Activated CD4-positive, alpha-beta T cell treated with anti-CD3 and anti-CD28 coated beads, Interleukin-2, amount 10 ng/mL, durations not matched to agents 7 days and 5 days (primary cell): Measurements from ENCODE around the gene DCLK2. TPM values are rescaled to one million over a fixed set of nuclear protein-coding genes. Genes with fewer than 3 reads are reported as not detected.
"Not testable (repeated sequence)": the region's sequence is repeated elsewhere in the genome, so short reads cannot be mapped to it uniquely, and the experiment has no call there.

Experiments used
- CTCF ChIA-PET: fragments of 350-600 bp; sonication (Branson Sonifier 250); formaldehyde crosslinking; loops from one replicate; lab custom pipeline; 2021; ENCODE audit warnings: antibody characterized with exemption; lab: Charles Lee
- POLR2A ChIA-PET: fragments of 350-600 bp; sonication (Branson Sonifier 250); formaldehyde crosslinking; loops from one replicate; lab custom pipeline; 2021; ENCODE audit warnings: antibody characterized with exemption; lab: Charles Lee
- DNase-seq: peaks from one replicate; pipeline ENCODE4 v3.0.0-alpha.2; 2020
- H3K27ac Mint-ChIP-seq: one replicate; pipeline ENCODE4 v1.8.0; 2021; ENCODE audit warnings: mild to moderate bottlenecking, moderate library complexity, mixed read lengths
- H3K27me3 Mint-ChIP-seq: one replicate; pipeline ENCODE4 v1.8.0; 2021; ENCODE audit warnings: mixed read lengths
- H3K36me3 Mint-ChIP-seq: one replicate; pipeline ENCODE4 v1.8.0; 2021; ENCODE audit warnings: low read depth, mixed read lengths
- H3K4me1 Mint-ChIP-seq: one replicate; pipeline ENCODE4 v1.8.0; 2021; ENCODE audit warnings: mixed read lengths
- H3K4me3 Mint-ChIP-seq: one replicate; pipeline ENCODE4 v1.8.0; 2021; ENCODE audit warnings: mild to moderate bottlenecking, moderate library complexity, mixed read lengths
- H3K9me3 Mint-ChIP-seq: one replicate; pipeline ENCODE4 v1.8.0; 2021; ENCODE audit warnings: mixed read lengths
- total RNA-seq, 2 experiments: library from RNA; stranded (reverse); gene quantifications; one replicate each; pipeline ENCODE4 v1.2.3, GENCODE V29; 2021

The DCLK2 gene
- total RNA-seq, 2 experiments from 2014 or later, result not detected

DNA sequence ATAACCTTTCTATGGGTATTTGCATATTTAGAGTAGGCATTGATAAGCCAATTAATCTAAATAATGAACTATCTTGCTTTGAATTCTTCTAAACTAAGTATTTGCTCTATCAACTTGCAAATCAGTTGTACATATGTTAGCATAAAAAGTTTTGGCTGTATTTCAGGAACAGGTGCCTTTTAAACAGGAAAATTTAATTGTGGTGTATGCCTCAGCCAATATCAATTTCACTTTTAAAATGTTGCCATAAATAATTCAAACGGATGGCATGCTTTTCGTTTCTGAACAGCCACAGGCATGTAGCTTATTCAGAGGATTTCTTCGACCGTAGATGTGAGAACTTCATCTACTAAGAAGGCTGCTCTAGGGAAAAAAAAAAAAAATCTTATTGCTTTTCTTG lies 99.9 kb downstream of the DCLK2 start:
- no peaks in the 10 kb centered on the region for H3K9me3 Mint-ChIP-seq
- H3K36me3 Mint-ChIP-seq, result no peaks in the 10 kb centered on the region
- H3K27ac Mint-ChIP-seq, result no peak overlapping the region
- no peak overlapping the region for H3K4me3 Mint-ChIP-seq
- no peak for DNase-seq
- H3K4me1 Mint-ChIP-seq, result no peaks in the 10 kb centered on the region
- ChIA-PET POLR2A (no interaction called here), CTCF (no interaction called here)
- peaks cover 6% of the 10 kb centered on the region for H3K27me3 Mint-ChIP-seq

DNA sequence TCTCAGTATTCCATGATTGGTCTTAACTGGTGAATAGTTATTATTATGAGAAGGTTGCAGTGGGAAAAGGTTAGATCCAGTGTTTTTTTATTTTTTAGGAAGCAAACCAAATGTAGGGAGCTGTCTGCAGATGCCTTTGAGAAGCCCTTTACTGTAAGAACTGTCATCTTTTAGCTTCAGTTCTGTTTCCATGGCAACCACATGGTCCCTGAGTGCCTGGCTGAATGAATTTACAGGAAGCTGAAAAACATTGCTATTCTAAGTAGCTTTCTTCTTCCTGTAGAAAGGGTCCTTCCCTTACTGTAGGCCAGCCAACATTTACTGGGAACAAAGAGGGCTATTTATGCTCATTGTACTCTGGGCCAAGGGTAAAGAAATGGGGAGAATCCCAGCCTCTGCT lies 103.3 kb downstream of the DCLK2 start:
- CTCF ChIA-PET, result interaction anchor here (0.6 kb wide), 1 partner anchor 199 kb away, joined by 4 read pairs; no protein-coding TSS in a partner anchor
- H3K4me3 Mint-ChIP-seq, result no peak overlapping the region

DNA sequence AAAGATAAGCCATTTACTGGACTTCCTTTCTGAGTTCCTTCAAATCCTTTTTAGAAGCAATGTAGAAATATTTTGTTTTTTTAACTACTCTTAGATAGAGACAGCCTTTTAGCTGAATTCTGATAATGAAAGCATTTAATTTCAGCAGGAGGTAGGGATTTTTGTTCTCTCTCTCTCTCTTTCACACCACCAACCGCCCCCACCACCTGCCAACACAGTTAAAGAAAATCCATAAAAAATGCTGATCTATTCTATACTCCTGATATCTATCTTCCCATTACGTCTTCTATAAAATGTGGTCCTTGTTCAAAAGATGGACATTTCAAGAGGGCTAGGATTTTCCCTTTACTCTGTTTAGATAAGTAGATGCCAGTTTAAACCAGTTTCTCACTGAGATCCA lies 104.5 kb downstream of the DCLK2 start:
- peaks cover 3% of the 10 kb centered on the region for H3K9me3 Mint-ChIP-seq
- no peak overlapping the region for H3K4me3 Mint-ChIP-seq
- no peaks in the 10 kb centered on the region for H3K4me1 Mint-ChIP-seq
- ChIA-PET CTCF (interaction anchor here (1.1 kb wide), 1 partner anchor 19 kb away, joined by 3 read pairs; no protein-coding TSS in a partner anchor), POLR2A (no interaction called here)
- H3K27ac Mint-ChIP-seq, result no peak overlapping the region
- no peaks in the 10 kb centered on the region for H3K36me3 Mint-ChIP-seq
- H3K27me3 Mint-ChIP-seq, result peaks cover 7% of the 10 kb centered on the region
- DNase-seq, result no peak

More for the DNA sequence above, 103.3 kb downstream of the DCLK2 start:
- H3K36me3 Mint-ChIP-seq, result no peaks in the 10 kb centered on the region
- peaks cover 9% of the 10 kb centered on the region for H3K27me3 Mint-ChIP-seq
- H3K27ac Mint-ChIP-seq, result no peak overlapping the region
- DNase-seq, result no peak
- no peaks in the 10 kb centered on the region for H3K4me1 Mint-ChIP-seq
- POLR2A ChIA-PET, result no interaction called here
- peaks cover 3% of the 10 kb centered on the region for H3K9me3 Mint-ChIP-seq

- H3K9me3 Mint-ChIP-seq, H3K36me3 Mint-ChIP-seq, H3K27ac Mint-ChIP-seq, H3K27me3 Mint-ChIP-seq, POLR2A ChIA-PET, H3K4me1 Mint-ChIP-seq, DNase-seq, H3K4me3 Mint-ChIP-seq: not testable (repeated sequence)
- CTCF ChIA-PET, result interaction anchor here (0.7 kb wide), 1 partner anchor 268 kb away, joined by 4 read pairs; no protein-coding TSS in a partner anchor
Measured at GRCh38 chr4:150185033-150185432, 106.8 kb downstream of the DCLK2 start.

- Mint-ChIP-seq H3K4me1 (no peaks in the 10 kb centered on the region), H3K27me3 (no peaks in the 10 kb centered on the region), H3K27ac (no peak overlapping the region), H3K9me3 (no peaks in the 10 kb centered on the region), H3K36me3 (no peaks in the 10 kb centered on the region), H3K4me3 (no peak overlapping the region)
- CTCF ChIA-PET, result no interaction called here
- POLR2A ChIA-PET, result no interaction called here
- DNase-seq, result no peak
Measured at GRCh38 chr4:150192986-150193385, 114.7 kb downstream of the DCLK2 start.

- H3K4me3 Mint-ChIP-seq, POLR2A ChIA-PET, H3K9me3 Mint-ChIP-seq, CTCF ChIA-PET, H3K36me3 Mint-ChIP-seq, H3K27ac Mint-ChIP-seq, DNase-seq, H3K27me3 Mint-ChIP-seq, H3K4me1 Mint-ChIP-seq: not testable (repeated sequence)
Measured at GRCh38 chr4:150197256-150197655, 119.0 kb downstream of the DCLK2 start.

DNA sequence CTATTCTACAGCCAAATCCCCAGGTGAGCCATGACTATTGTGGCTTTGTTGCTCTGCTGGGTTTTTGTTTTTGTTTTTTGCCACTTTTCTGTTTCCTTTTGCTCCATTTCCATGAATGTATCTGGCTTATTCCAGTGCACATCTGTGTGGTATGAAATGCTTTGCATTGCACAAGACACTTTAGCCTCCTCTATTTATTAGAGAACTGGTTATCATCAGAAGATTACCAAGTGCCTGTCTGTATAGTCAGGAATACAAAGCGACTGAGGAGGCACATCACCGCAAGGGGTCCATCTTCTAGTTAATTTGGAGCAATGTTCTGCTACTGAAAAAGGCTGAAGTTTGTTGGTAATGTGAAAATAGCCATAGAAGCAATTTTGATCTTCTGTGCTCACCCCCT lies 120.8 kb downstream of the DCLK2 start:
- H3K4me1 Mint-ChIP-seq, result no peaks in the 10 kb centered on the region
- no peak overlapping the region for H3K4me3 Mint-ChIP-seq
- peaks cover 9% of the 10 kb centered on the region for H3K27me3 Mint-ChIP-seq
- ChIA-PET POLR2A (no interaction called here), CTCF (no interaction called here)
- H3K9me3 Mint-ChIP-seq, result no peaks in the 10 kb centered on the region
- no peaks in the 10 kb centered on the region for H3K36me3 Mint-ChIP-seq
- H3K27ac Mint-ChIP-seq, result no peak overlapping the region
- DNase-seq, result no peak

GRCh38 chr4:150205016-150205415 lies 126.8 kb downstream of the DCLK2 start:
- Mint-ChIP-seq H3K27ac (no peak overlapping the region), H3K4me3 (no peak overlapping the region), H3K36me3 (no peaks in the 10 kb centered on the region), H3K27me3 (peaks cover 10% of the 10 kb centered on the region), H3K4me1 (no peaks in the 10 kb centered on the region), H3K9me3 (no peaks in the 10 kb centered on the region)
- CTCF ChIA-PET, result no interaction called here
- DNase-seq, result no peak
- POLR2A ChIA-PET, result no interaction called here

- no peak overlapping the region for H3K27ac Mint-ChIP-seq
- no peaks in the 10 kb centered on the region for H3K36me3 Mint-ChIP-seq
- H3K9me3 Mint-ChIP-seq, result no peaks in the 10 kb centered on the region
- peaks cover 13% of the 10 kb centered on the region for H3K27me3 Mint-ChIP-seq
- no peak for DNase-seq
- CTCF ChIA-PET, result interaction anchor here (0.6 kb wide), 1 partner anchor 1375 kb away, joined by 3 read pairs; no protein-coding TSS in a partner anchor
- POLR2A ChIA-PET, result no interaction called here
- no peaks in the 10 kb centered on the region for H3K4me1 Mint-ChIP-seq
- H3K4me3 Mint-ChIP-seq, result no peak overlapping the region
Measured at GRCh38 chr4:150206265-150206664, 128.0 kb downstream of the DCLK2 start.

GRCh38 chr4:150206954-150207353 lies 128.7 kb downstream of the DCLK2 start:
- ChIA-PET POLR2A (no interaction called here), CTCF (interaction anchor here (0.6 kb wide), 1 partner anchor 1375 kb away, joined by 3 read pairs; no protein-coding TSS in a partner anchor)
- Mint-ChIP-seq H3K27ac (no peak overlapping the region), H3K27me3 (peaks cover 13% of the 10 kb centered on the region), H3K9me3 (no peaks in the 10 kb centered on the region), H3K36me3 (no peaks in the 10 kb centered on the region), H3K4me1 (no peaks in the 10 kb centered on the region), H3K4me3 (no peak overlapping the region)
- no peak for DNase-seq

GRCh38 chr4:150207871-150208270 lies 129.6 kb downstream of the DCLK2 start:
- Mint-ChIP-seq H3K9me3 (no peaks in the 10 kb centered on the region), H3K4me3 (no peak overlapping the region), H3K27ac (no peak overlapping the region), H3K4me1 (no peaks in the 10 kb centered on the region), H3K36me3 (no peaks in the 10 kb centered on the region), H3K27me3 (peaks cover 13% of the 10 kb centered on the region)
- no peak for DNase-seq
- ChIA-PET CTCF (no interaction called here), POLR2A (no interaction called here)

GRCh38 chr4:150209140-150209829 lies 131.0 kb downstream of the DCLK2 start:
- Mint-ChIP-seq H3K36me3 (no peaks in the 10 kb centered on the region), H3K4me1 (no peaks in the 10 kb centered on the region), H3K27me3 (peaks cover 5% of the 10 kb centered on the region), H3K4me3 (no peak overlapping the region), H3K9me3 (no peaks in the 10 kb centered on the region), H3K27ac (no peak overlapping the region)
- ChIA-PET CTCF (interaction anchor here (0.5 to 1.2 kb wide), 3 partner anchors 10 to 1150 kb away, joined by 3 to 4 read pairs (median 3); no protein-coding TSS in a partner anchor), POLR2A (no interaction called here)
- DNase-seq, result peak; percentile 13

GRCh38 chr4:150211016-150211415 lies 132.8 kb downstream of the DCLK2 start:
- no peak overlapping the region for H3K4me3 Mint-ChIP-seq
- no peak for DNase-seq
- no peaks in the 10 kb centered on the region for H3K36me3 Mint-ChIP-seq
- POLR2A ChIA-PET, result no interaction called here
- no peaks in the 10 kb centered on the region for H3K4me1 Mint-ChIP-seq
- no peak overlapping the region for H3K27ac Mint-ChIP-seq
- CTCF ChIA-PET, result no interaction called here
- H3K9me3 Mint-ChIP-seq, result no peaks in the 10 kb centered on the region
- H3K27me3 Mint-ChIP-seq, result peaks cover 4% of the 10 kb centered on the region
